Loucy (cell line): ENCODE data around the gene GGACT.

Experiments used
- CTCF ChIP-seq: fragments of 200-600 bp; sonication (generic); conservative IDR thresholded peaks from 2 replicates; pipeline ENCODE4 v1.5.1; 2014; ENCODE audit warnings: mild to moderate bottlenecking, antibody characterized with exemption, low read length
- EZH2phosphoT487 ChIP-seq: fragments of 200-600 bp; IDR thresholded peaks from 2 replicates; pipeline ENCODE4 v1.6.1; 2018; ENCODE audit warnings: antibody characterized with exemption, mild to moderate bottlenecking, moderate library complexity, borderline replicate concordance

GRCh38 chr13:100506154-100506553 is 82.4 kb downstream of the GGACT start:
- no peak for TF ChIP-seq CTCF
- no peak for TF ChIP-seq EZH2phosphoT487
